HG03280 (cell line): ENCODE results near the gene SLC38A10.
"Not testable (repeated sequence)": the region's sequence is repeated elsewhere in the genome, so short reads cannot be mapped to it uniquely, and the experiment has no call there.

ENCODE experiments used
- ATAC-seq: cut with Tn5 transposase; IDR thresholded peaks from one replicate; pipeline ENCODE4 v1.9.1; 2021; ENCODE audit warnings: mild to moderate bottlenecking, moderate library complexity; ENCODE audit not compliant: unreplicated experiment

Gene SLC38A10

DNA sequence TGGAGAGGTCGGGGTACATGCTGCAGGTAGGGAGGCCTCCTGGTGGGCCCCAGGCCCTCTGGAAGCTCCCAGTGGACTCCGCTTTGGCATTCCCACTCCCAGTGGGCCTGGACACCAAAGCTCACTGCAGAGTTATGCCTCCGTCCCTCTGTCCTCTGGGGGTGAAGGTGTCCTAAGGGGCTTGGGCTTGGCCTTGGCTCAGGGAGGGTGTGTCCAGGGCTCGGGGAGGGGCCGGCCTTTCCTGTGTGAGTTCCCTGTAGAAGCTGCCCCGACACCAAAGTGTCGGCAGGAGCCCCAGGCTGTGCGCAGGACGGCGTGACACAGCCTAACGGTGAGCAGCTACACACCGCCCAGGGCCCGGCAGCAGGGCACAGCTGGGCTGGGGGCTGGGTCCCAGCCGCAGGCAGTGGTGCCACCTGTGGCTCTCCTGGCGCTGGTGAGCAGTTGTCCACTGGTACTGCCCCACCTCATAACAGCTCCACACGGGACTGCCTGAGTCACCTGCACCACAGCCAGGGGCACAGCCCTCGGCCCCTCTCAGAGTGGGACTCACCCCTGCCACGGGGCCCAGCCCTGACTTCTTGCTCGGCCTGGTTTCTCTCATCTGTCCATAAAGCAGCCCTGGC, 62.4 kb downstream of the SLC38A10 start:
- no peak for ATAC-seq

DNA sequence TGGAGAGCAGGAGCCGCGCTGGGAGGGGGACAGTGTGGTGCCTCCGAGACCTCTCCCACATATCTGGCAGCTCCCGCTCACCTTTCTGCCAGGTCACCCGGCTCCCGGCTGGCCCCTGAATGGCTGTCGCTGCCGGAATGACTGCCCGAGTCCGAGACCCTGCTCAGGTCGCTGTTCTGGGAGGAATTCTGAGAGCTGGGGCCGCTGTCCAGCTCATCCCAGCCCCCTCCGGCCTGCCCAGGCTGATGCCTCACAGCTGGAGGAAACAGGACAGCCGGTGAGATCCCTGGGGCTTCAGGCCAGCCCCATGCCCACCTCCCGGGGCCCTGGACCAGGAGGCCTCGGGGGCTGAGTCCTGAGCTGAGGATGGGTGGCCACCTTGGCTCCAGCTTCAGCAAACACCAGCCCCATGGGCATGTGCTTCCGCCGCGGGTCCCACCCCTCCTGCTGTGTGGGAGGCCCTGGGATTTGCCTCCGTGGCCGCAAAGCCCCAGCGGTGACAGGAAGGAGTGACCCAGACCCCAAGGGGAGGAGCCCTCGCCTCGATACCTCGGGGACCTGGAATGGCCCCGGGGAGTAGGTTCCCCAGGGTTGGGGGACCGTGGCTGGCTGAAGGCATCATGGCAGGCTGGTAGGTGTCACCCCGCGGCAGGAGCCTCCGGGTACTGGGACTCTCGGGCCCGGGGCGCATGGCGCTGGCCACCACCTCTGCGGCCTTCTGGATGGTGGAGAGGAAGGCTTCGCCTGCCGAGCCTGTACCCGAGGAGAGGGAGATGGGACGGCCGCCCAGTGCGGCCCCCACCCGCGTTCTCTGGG, 63.1 kb downstream of the SLC38A10 start:
- no peak for ATAC-seq

GRCh38 chr17:81231121-81231645, 63.9 kb downstream of the SLC38A10 start:
- ATAC-seq, result no peak

GRCh38 chr17:81230043-81230820, 64.9 kb downstream of the SLC38A10 start:
- no peak for ATAC-seq

- ATAC-seq, result no peak
Measured at GRCh38 chr17:81229666-81229920, 65.5 kb downstream of the SLC38A10 start.

GRCh38 chr17:81228834-81229665, 66.1 kb downstream of the SLC38A10 start:
- no peak for ATAC-seq

- no peak for ATAC-seq
Measured at GRCh38 chr17:81228420-81228819, 66.7 kb downstream of the SLC38A10 start.

DNA sequence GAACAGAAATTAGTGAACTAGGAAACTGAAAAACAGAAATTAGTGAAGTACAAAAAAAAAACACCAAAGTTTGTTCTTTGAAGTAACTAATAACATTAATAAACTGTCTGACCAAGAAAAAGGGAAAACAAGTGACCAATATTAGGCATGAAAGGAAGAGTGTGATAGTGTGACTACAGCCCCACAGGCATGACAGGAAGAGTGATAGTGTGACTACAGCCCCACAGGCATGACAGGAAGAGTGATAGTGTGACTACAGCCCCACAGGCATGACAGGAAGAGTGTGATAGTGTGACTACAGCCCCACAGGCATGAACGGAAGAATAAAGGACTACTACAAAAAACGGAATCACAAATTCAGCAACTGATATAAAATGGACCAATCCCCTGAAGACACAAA, 67.5 kb downstream of the SLC38A10 start:
- ATAC-seq, result not testable (repeated sequence)

- ATAC-seq, result no peak
Measured at GRCh38 chr17:81223762-81224130, 71.4 kb downstream of the SLC38A10 start.

DNA sequence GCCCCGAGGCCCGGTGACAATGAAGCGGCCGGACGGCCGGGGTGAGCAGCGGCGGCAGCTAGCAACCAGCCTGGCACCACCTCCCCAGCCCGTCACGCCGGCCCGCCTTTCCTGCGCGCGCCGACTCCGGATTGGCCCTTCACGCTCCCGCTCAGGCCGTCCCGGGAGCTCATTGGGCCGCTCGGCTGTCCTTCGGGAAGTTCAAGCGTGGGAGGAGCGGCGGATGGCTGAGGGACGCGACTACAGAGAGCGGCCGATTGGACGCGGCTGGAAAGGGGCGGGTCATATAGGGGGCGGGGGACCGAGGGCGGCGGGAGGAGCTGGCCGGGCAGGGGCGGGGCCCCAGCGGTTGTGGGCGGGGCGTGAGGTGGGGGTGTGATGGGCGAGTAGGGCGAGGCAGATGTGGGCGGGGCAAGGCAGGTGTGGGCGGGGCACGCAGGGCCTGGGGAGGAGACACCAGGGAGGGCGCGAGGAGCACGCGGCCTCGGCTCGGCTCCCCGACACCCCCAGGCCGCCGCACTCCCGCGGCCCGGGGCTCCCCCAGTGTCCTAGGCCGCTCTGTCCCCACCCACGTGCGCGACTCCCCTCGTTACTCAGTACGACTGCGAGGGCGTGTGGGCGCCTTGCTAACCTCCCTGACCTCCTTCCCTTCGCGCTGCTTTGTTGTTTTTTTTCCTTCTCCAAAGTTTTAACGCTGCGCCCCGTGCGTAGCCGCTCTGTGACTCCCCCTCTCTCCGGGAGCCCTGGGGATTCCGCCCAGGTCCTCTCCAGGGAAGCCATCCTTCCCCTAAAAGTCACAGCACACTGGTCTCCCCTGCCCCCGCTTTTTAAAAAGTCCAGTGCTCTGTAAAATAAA, 72.0 kb downstream of the SLC38A10 start, which contains the start of gene CEP131:
Gene CEP131 (minus strand): TSS at position 60 of the 856 bp plus-strand sequence. CDS start 2,909 bp downstream, outside the sequence.
- peak; percentile 95 for ATAC-seq

GRCh38 chr17:81222620-81222905, 72.5 kb downstream of the SLC38A10 start:
- ATAC-seq, result no peak

GRCh38 chr17:81221842-81222619, 73.1 kb downstream of the SLC38A10 start:
- no peak for ATAC-seq

- no peak for ATAC-seq
Measured at GRCh38 chr17:81221371-81221841, 73.7 kb downstream of the SLC38A10 start.

- ATAC-seq, result no peak
Measured at GRCh38 chr17:81219476-81220180, 75.5 kb downstream of the SLC38A10 start.

- ATAC-seq, result no peak
Measured at GRCh38 chr17:81218991-81219390, 76.1 kb downstream of the SLC38A10 start.

DNA sequence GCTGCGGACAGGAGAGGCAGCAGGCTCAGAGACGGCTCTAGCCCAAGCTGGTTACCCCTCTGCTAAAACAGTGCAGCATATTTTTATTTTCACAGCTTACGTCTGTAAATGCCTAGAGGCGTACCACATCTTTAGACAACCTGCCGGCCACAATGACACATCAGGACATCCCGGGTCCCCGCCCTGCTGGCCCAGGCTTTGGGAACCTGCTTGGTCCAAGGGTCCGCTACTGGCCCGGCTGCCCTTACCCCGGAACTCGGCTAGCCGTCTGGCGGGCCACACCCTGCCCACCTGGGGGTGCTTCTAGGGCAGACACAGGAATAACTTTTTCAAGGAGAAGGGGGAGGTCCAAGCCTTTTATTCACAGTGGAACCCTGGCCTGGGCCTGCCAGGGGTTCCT, 76.6 kb downstream of the SLC38A10 start:
- no peak for ATAC-seq

- ATAC-seq, result no peak
Measured at GRCh38 chr17:81217491-81217890, 77.6 kb downstream of the SLC38A10 start.

DNA sequence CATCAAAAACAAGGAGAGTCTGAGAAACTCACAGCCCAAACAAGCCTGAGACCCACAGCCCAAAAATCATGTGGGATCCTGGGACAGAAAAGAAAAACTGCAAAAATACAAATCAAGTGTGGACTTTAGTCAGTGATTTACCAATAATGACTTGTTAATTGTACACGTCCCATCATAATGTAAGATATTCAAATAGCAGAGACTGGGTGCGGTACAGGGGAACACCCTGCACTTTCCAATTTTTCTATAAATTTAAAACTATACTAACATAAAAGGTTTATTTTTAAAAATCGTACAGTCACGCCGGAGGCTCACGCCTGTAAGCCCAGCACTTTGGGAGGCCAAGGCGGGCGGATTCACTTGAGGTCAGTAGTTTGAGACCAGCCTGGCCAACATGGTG, 81.1 kb downstream of the SLC38A10 start:
- no peak for ATAC-seq

- no peak for ATAC-seq
Measured at GRCh38 chr17:81212365-81212764, 82.7 kb downstream of the SLC38A10 start.
